K562 (cell line): ENCODE data around the gene SPCS2. TPM values are rescaled to one million over a fixed set of nuclear protein-coding genes. Genes with fewer than 3 reads are reported as not detected.

Source experiments
- CBFA2T2 ChIP-seq: fragments of 450-650 bp; conservative IDR thresholded peaks from 2 replicates; pipeline ENCODE4 v1.6.1; 2017; ENCODE audit warnings: mild to moderate bottlenecking
- CREB3L1 ChIP-seq: fragments of 450-650 bp; IDR thresholded peaks from 2 replicates; pipeline ENCODE4 v1.6.1; 2014; ENCODE audit warnings: low read depth, mild to moderate bottlenecking, moderate library complexity, borderline replicate concordance
- CSDE1 ChIP-seq, 2 experiments: fragments of 450-650 bp; IDR thresholded peaks; 2 replicates each; pipeline ENCODE4 v1.6.1; 2016; ENCODE audit warnings: mild to moderate bottlenecking in 1 of 2
- EHMT2 ChIP-seq: fragments of 450-650 bp; IDR thresholded peaks from 2 replicates; pipeline ENCODE4 v1.6.1; 2018; ENCODE audit warnings: antibody characterized with exemption
- HNRNPK ChIP-seq: fragments of 200-400 bp; formaldehyde crosslinking; IDR thresholded peaks from one replicate; pipeline ENCODE4 v1.6.1; 2018; ENCODE audit warnings: mild to moderate bottlenecking, low read depth, low read length; ENCODE audit not compliant: poor library complexity, severe bottlenecking
- ILK ChIP-seq: fragments of 450-650 bp; IDR thresholded peaks from 2 replicates; pipeline ENCODE4 v1.6.1; 2016; ENCODE audit warnings: missing genetic modification characterization, low read depth, mild to moderate bottlenecking, missing compliant biosample characterization, moderate library complexity, borderline replicate concordance
- LARP7 ChIP-seq: fragments of 450-650 bp; IDR thresholded peaks from 2 replicates; pipeline ENCODE4 v1.6.1; 2016
- NRF1 ChIP-seq, 2 experiments: fragments of 450-650 bp; IDR thresholded peaks in 1 of 2; conservative IDR thresholded peaks in 1 of 2; 2 replicates each; pipeline ENCODE4 v1.6.1; 2014; ENCODE audit warnings: mild to moderate bottlenecking in 2 of 2
- POLR2AphosphoS2 ChIP-seq: IDR thresholded peaks from 2 replicates; pipeline ENCODE4 v1.6.1; 2012; ENCODE audit warnings: low read length, improper control_type of control experiment
- RUNX1 ChIP-seq: sonication (generic); IDR thresholded peaks from 2 replicates; pipeline ENCODE4 v1.6.1; 2016; ENCODE audit warnings: antibody characterized with exemption, low read depth
- SMARCB1 ChIP-seq: IDR thresholded peaks from 2 replicates; pipeline ENCODE4 v1.6.1; 2011; ENCODE audit warnings: improper control_type of control experiment, low read depth; ENCODE audit not compliant: insufficient read length
- ZBTB12 ChIP-seq: fragments of 250-450 bp; sonication (Bioruptor Pico); IDR thresholded peaks from 2 replicates; pipeline ENCODE4 v1.4.0; 2020
- ZNF133 ChIP-seq: fragments of 250-450 bp; sonication (Bioruptor Pico); IDR thresholded peaks from 2 replicates; pipeline ENCODE4 v1.4.0; 2020; ENCODE audit warnings: mild to moderate bottlenecking
- ZNF324 ChIP-seq: fragments of 250-450 bp; sonication (Bioruptor Pico); IDR thresholded peaks from 2 replicates; pipeline ENCODE4 v1.4.0; 2020; ENCODE audit warnings: mild to moderate bottlenecking
- polyA plus RNA-seq, 8 experiments: library from polyadenylated mRNA; depleted of rRNA in 4 of 8; stranded (reverse) in 5 of 8; unstranded in 3 of 8; fragments of >200 nt; fragmentation: Nextera tagmentation in 2 of 8; fragmentation: Illumina TruSeq in 1 of 8; extraction: Ambion mirVana in 2 of 8; extraction: Trizol in 1 of 8; gene quantifications; 2 replicates each; pipeline versions ENCODE4 v1.2.1 to v1.2.3, GENCODE V29; 2011 to 2014; ENCODE audit warnings: inconsistent platforms in 1 of 8, missing spikeins in 1 of 8
- total RNA-seq, 7 experiments: library from RNA; depleted of rRNA in 6 of 7; stranded (reverse); fragments of >200 nt in 6 of 7; fragmentation: Illumina TruSeq in 2 of 7; extraction: Trizol in 2 of 7; gene quantifications; 2 replicates each; pipeline versions ENCODE4 v1.2.1 to v1.2.3, GENCODE V29; 2011 to 2021; ENCODE audit warnings: low replicate concordance in 1 of 7
- TF ChIP-seq, protein P1 (sequence below): fragments of 450-650 bp; IDR thresholded peaks from 2 replicates; pipeline ENCODE4 v1.6.1; 2017; ENCODE audit warnings: antibody characterized with exemption, mild to moderate bottlenecking
- TF ChIP-seq, protein P2 (sequence below), 3 experiments: fragments of 200-800 bp in 1 of 3; fragments of 250-450 bp in 1 of 3; fragments of 450-650 bp in 1 of 3; sonication (Bioruptor Pico) in 1 of 3; sonication (Bioruptor generic) in 1 of 3; formaldehyde crosslinking in 1 of 3; IDR thresholded peaks; 2 replicates each; pipeline versions ENCODE4 v1.6.1 to v1.8.0; 2016 to 2022; ENCODE audit warnings: mild to moderate bottlenecking in 2 of 3, missing genetic modification characterization in 2 of 3, missing compliant biosample characterization in 1 of 3, moderate library complexity in 1 of 3

SPCS2 gene
- total and polyA plus RNA-seq, 9 of the 15 experiments (the other 6 are each of a cell fraction or from before 2014, with no cell fraction given), result 38.2 to 458 (median 193) TPM

DNA sequence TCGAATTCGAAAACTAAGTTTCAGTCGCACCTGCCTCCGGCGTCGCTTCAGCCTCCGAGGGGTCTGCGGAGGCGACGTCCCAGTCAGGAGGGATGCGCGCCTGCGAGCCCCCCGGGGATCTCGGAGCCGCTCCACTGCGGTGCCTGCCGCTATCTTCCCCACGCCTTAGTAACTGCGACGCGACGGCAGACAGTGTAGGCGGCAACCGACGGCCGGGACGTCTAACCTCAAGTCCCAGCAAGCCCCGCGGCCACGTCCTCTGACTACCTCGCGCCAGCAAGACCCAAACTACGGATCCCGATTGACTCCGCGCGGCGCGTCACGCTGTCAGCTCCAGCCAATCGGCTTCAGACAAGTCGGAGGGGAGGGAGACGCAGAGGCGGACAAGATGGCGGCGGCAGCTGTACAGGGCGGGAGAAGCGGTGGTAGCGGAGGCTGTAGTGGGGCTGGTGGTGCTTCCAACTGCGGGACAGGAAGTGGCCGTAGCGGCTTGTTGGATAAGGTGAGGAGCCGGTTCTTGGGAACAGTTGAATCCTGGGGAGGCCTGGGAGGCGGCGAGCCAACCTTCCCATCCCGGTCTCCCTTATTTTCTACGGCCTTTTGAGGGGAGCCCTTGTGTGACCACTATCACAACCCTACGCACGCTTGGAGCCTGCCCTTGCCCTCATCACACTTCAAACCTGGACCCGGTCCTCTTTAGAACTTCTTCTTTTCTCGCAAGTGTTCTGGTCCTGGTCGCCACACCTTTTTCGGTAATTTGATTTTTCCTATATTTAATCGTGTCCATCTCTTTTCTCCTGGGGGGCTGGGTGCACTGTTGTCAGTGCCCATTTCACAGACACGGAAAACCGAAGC is at the start of gene SPCS2, which contains the start of gene XRRA1 (continued):
- peak; percentile 69; the same call in 1 of the 2 replicates for TF ChIP-seq RUNX1
- TF ChIP-seq ZNF324 (CRISPR knock-in tag), result no peak
- TF ChIP-seq LARP7, result no peak
- peak; percentile 88 for TF ChIP-seq CREB3L1
- TF ChIP-seq POLR2AphosphoS2, result no peak
- TF ChIP-seq, protein P1, sequence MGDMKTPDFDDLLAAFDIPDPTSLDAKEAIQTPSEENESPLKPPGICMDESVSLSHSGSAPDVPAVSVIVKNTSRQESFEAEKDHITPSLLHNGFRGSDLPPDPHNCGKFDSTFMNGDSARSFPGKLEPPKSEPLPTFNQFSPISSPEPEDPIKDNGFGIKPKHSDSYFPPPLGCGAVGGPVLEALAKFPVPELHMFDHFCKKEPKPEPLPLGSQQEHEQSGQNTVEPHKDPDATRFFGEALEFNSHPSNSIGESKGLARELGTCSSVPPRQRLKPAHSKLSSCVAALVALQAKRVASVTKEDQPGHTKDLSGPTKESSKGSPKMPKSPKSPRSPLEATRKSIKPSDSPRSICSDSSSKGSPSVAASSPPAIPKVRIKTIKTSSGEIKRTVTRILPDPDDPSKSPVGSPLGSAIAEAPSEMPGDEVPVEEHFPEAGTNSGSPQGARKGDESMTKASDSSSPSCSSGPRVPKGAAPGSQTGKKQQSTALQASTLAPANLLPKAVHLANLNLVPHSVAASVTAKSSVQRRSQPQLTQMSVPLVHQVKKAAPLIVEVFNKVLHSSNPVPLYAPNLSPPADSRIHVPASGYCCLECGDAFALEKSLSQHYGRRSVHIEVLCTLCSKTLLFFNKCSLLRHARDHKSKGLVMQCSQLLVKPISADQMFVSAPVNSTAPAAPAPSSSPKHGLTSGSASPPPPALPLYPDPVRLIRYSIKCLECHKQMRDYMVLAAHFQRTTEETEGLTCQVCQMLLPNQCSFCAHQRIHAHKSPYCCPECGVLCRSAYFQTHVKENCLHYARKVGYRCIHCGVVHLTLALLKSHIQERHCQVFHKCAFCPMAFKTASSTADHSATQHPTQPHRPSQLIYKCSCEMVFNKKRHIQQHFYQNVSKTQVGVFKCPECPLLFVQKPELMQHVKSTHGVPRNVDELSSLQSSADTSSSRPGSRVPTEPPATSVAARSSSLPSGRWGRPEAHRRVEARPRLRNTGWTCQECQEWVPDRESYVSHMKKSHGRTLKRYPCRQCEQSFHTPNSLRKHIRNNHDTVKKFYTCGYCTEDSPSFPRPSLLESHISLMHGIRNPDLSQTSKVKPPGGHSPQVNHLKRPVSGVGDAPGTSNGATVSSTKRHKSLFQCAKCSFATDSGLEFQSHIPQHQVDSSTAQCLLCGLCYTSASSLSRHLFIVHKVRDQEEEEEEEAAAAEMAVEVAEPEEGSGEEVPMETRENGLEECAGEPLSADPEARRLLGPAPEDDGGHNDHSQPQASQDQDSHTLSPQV, result peak; percentile 58; the same call in 1 of the 2 replicates
- peak; percentile 66 to 75 for TF ChIP-seq NRF1 (conservative IDR thresholded peaks at IDR 0.05 in 1 of 2, IDR thresholded peaks at IDR 0.05 in 1 of 2)
- TF ChIP-seq ZNF133 (CRISPR knock-in tag), result no peak
- TF ChIP-seq CBFA2T2, result peak; percentile 28; the same call in 1 of the 2 replicates
- TF ChIP-seq ZBTB12 (CRISPR knock-in tag), result peak; percentile 77
- no peak for TF ChIP-seq CSDE1 (IDR thresholded peaks at IDR 0.05)
- TF ChIP-seq HNRNPK, result no peak
- TF ChIP-seq, protein P2, sequence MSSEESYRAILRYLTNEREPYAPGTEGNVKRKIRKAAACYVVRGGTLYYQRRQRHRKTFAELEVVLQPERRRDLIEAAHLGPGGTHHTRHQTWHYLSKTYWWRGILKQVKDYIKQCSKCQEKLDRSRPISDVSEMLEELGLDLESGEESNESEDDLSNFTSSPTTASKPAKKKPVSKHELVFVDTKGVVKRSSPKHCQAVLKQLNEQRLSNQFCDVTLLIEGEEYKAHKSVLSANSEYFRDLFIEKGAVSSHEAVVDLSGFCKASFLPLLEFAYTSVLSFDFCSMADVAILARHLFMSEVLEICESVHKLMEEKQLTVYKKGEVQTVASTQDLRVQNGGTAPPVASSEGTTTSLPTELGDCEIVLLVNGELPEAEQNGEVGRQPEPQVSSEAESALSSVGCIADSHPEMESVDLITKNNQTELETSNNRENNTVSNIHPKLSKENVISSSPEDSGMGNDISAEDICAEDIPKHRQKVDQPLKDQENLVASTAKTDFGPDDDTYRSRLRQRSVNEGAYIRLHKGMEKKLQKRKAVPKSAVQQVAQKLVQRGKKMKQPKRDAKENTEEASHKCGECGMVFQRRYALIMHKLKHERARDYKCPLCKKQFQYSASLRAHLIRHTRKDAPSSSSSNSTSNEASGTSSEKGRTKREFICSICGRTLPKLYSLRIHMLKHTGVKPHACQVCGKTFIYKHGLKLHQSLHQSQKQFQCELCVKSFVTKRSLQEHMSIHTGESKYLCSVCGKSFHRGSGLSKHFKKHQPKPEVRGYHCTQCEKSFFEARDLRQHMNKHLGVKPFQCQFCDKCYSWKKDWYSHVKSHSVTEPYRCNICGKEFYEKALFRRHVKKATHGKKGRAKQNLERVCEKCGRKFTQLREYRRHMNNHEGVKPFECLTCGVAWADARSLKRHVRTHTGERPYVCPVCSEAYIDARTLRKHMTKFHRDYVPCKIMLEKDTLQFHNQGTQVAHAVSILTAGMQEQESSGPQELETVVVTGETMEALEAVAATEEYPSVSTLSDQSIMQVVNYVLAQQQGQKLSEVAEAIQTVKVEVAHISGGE (CRISPR knock-in tag; IDR thresholded peaks at IDR 0.05), result no peak; a peak in 1 of 6 replicates
- no peak for TF ChIP-seq EHMT2
- TF ChIP-seq ILK (tag), result no peak
- TF ChIP-seq SMARCB1, result peak; percentile 71
